MM.1S (cell line): Measurements from ENCODE around the gene DCDC2C.

Experiments used
- EZH2 ChIP-seq: fragments of 300-600 bp; sonication (generic); optimal IDR thresholded peaks from 2 replicates; pipeline ENCODE3; 2017; ENCODE audit warnings: low read depth, mild to moderate bottlenecking, antibody characterized with exemption, low read length, mixed read lengths
- TF ChIP-seq, protein P1 (sequence below): fragments of 300-600 bp; sonication (generic); IDR thresholded peaks from 2 replicates; pipeline ENCODE4 v1.5.1; 2016; ENCODE audit warnings: antibody characterized with exemption, low read length, mixed read lengths

DNA sequence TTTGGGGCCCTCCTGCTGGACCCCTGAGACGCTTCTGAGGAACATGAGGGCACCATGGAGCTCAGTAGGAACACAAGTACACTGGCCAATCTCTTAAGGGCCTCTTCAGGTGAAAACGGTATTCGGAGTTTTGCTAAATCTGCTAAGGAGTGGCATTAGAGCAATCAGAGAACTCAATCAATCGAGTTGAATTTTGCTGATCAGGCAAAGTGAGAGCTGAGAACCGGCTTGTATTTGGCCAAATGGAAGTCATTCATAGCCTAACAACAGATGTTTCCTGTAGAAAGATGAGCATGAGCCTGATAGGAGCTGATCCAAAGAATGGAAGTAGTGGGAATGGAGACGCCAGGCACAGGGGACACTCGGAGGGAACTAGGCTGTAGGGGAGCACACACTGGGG lies 133.7 kb downstream of the DCDC2C start:
- TF ChIP-seq, protein P1, sequence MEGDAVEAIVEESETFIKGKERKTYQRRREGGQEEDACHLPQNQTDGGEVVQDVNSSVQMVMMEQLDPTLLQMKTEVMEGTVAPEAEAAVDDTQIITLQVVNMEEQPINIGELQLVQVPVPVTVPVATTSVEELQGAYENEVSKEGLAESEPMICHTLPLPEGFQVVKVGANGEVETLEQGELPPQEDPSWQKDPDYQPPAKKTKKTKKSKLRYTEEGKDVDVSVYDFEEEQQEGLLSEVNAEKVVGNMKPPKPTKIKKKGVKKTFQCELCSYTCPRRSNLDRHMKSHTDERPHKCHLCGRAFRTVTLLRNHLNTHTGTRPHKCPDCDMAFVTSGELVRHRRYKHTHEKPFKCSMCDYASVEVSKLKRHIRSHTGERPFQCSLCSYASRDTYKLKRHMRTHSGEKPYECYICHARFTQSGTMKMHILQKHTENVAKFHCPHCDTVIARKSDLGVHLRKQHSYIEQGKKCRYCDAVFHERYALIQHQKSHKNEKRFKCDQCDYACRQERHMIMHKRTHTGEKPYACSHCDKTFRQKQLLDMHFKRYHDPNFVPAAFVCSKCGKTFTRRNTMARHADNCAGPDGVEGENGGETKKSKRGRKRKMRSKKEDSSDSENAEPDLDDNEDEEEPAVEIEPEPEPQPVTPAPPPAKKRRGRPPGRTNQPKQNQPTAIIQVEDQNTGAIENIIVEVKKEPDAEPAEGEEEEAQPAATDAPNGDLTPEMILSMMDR, result no peak
- no peak for TF ChIP-seq EZH2
